ENCODE measurements around the gene TMEM38B.

DNA sequence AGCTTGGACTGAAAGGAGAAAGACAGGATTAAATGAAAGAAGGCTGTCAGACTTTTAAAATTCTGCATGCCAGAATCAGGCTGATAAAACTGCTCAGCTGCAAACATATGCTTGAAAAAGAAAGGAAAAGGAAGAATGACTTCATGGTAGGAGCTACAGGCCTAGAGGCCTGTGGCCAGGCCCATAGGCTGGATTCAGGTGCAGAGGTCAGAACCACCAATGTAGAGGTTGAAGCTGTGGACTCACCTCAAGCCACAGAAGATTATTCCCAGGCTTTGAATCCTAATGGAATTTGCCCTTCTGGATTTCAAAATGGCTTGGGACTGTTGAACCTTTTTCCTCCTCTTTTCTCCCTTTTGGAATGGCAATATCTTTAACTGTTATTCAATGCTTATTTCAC is 47.7 kb downstream of the TMEM38B start:
- TF ChIP-seq PPARA (CRISPR knock-in tag; IDR thresholded peaks at IDR 0.05; ENCODE audit: borderline replicate concordance) (no peak), SNAI2 (CRISPR knock-in tag; IDR thresholded peaks at IDR 0.05) (no peak), ZFP30 (CRISPR knock-in tag; IDR thresholded peaks at IDR 0.05) (no peak), PATZ1 (CRISPR knock-in tag; IDR thresholded peaks at IDR 0.05; ENCODE audit: borderline replicate concordance) (no peak), RARB (CRISPR knock-in tag; IDR thresholded peaks at IDR 0.05) (no peak), ISL1 (CRISPR knock-in tag; IDR thresholded peaks at IDR 0.05) (no peak), ZNF70 (CRISPR knock-in tag; IDR thresholded peaks at IDR 0.05) (no peak)
- TF ChIP-seq, protein P1, sequence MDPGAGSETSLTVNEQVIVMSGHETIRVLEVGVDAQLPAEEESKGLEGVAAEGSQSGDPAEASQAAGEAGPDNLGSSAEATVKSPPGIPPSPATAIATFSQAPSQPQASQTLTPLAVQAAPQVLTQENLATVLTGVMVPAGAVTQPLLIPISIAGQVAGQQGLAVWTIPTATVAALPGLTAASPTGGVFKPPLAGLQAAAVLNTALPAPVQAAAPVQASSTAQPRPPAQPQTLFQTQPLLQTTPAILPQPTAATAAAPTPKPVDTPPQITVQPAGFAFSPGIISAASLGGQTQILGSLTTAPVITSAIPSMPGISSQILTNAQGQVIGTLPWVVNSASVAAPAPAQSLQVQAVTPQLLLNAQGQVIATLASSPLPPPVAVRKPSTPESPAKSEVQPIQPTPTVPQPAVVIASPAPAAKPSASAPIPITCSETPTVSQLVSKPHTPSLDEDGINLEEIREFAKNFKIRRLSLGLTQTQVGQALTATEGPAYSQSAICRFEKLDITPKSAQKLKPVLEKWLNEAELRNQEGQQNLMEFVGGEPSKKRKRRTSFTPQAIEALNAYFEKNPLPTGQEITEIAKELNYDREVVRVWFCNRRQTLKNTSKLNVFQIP (CRISPR knock-in tag; IDR thresholded peaks at IDR 0.05; ENCODE audit: borderline replicate concordance, low read depth): no peak
- TF ChIP-seq, protein P2, sequence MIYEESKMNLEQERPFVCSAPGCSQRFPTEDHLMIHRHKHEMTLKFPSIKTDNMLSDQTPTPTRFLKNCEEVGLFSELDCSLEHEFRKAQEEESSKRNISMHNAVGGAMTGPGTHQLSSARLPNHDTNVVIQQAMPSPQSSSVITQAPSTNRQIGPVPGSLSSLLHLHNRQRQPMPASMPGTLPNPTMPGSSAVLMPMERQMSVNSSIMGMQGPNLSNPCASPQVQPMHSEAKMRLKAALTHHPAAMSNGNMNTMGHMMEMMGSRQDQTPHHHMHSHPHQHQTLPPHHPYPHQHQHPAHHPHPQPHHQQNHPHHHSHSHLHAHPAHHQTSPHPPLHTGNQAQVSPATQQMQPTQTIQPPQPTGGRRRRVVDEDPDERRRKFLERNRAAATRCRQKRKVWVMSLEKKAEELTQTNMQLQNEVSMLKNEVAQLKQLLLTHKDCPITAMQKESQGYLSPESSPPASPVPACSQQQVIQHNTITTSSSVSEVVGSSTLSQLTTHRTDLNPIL (CRISPR knock-in tag; IDR thresholded peaks at IDR 0.05; ENCODE audit: low read depth): no peak
- TF ChIP-seq, protein P3, sequence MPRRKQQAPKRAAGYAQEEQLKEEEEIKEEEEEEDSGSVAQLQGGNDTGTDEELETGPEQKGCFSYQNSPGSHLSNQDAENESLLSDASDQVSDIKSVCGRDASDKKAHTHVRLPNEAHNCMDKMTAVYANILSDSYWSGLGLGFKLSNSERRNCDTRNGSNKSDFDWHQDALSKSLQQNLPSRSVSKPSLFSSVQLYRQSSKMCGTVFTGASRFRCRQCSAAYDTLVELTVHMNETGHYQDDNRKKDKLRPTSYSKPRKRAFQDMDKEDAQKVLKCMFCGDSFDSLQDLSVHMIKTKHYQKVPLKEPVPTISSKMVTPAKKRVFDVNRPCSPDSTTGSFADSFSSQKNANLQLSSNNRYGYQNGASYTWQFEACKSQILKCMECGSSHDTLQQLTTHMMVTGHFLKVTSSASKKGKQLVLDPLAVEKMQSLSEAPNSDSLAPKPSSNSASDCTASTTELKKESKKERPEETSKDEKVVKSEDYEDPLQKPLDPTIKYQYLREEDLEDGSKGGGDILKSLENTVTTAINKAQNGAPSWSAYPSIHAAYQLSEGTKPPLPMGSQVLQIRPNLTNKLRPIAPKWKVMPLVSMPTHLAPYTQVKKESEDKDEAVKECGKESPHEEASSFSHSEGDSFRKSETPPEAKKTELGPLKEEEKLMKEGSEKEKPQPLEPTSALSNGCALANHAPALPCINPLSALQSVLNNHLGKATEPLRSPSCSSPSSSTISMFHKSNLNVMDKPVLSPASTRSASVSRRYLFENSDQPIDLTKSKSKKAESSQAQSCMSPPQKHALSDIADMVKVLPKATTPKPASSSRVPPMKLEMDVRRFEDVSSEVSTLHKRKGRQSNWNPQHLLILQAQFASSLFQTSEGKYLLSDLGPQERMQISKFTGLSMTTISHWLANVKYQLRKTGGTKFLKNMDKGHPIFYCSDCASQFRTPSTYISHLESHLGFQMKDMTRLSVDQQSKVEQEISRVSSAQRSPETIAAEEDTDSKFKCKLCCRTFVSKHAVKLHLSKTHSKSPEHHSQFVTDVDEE (CRISPR knock-in tag; IDR thresholded peaks at IDR 0.05): no peak
